SU-DHL-6 (cell line): ENCODE measurements around the gene HUNK.

Experiments
- CTCF ChIP-seq: fragments of 200-600 bp; sonication (generic); IDR thresholded peaks from one replicate; pipeline ENCODE4 v1.5.1; 2017; ENCODE audit warnings: antibody characterized with exemption, mild to moderate bottlenecking, low read length, moderate library complexity; ENCODE audit not compliant: insufficient read depth, poor library complexity, severe bottlenecking
- EZH2phosphoT487 ChIP-seq: fragments of 200-600 bp; sonication (generic), shearing (Covaris generic); conservative IDR thresholded peaks from 2 replicates; pipeline ENCODE4 v1.6.1; 2018; ENCODE audit warnings: mild to moderate bottlenecking, antibody characterized with exemption, low read length, moderate library complexity, mixed read lengths

- TF ChIP-seq EZH2phosphoT487 (no peak), CTCF (no peak)
Observed at GRCh38 chr21:31920275-31920674, 47.5 kb downstream of the HUNK start.
